A673 (cell line): ENCODE results near the gene RNU5D-1. TPM values are rescaled to one million over a fixed set of nuclear protein-coding genes. Genes with fewer than 3 reads are reported as not detected.

ENCODE experiments used
- BruUV-seq: library from RNA; stranded (reverse); fragments of 400-500 nt; replicated peaks from 2 replicates; lab custom pipeline; 2021; lab: Mats Ljungman, UMichigan
- CTCF ChIA-PET: fragments of 300-600 bp; sonication (Branson Sonifier 250); formaldehyde crosslinking; loops from one replicate; lab custom pipeline; 2022; ENCODE audit warnings: antibody characterized with exemption; lab: Charles Lee
- POLR2A ChIA-PET: fragments of 300-600 bp; sonication (Branson Sonifier 250); formaldehyde crosslinking; loops from one replicate; lab custom pipeline; 2022; ENCODE audit warnings: antibody characterized with exemption; ENCODE audit not compliant: low non-redundant PET; lab: Charles Lee
- DNase-seq: peaks from one replicate; pipeline ENCODE4 v3.0.0-alpha.2; 2015; ENCODE audit warnings: low spot score
- H3K27ac ChIP-seq: fragments of 200-600 bp; sonication (generic); 2 replicates; pipeline ENCODE4 v1.5.1; 2016; ENCODE audit warnings: mixed run types, low read depth, mild to moderate bottlenecking, mixed read lengths, antibody characterized with exemption, low read length; ENCODE audit not compliant: poor library complexity, severe bottlenecking
- H3K27me3 ChIP-seq: fragments of 200-600 bp; sonication (generic); replicated peaks from 2 replicates; pipeline ENCODE4 v1.6.1; 2017; ENCODE audit warnings: mixed run types, low read depth, mild to moderate bottlenecking, mixed read lengths, antibody characterized with exemption, low read length; ENCODE audit not compliant: insufficient read depth, poor library complexity
- H3K36me3 ChIP-seq: fragments of 200-600 bp; sonication (generic); 2 replicates; pipeline ENCODE4 v1.6.1; 2016; ENCODE audit warnings: mixed run types, mild to moderate bottlenecking, mixed read lengths, antibody characterized with exemption, low read length; ENCODE audit not compliant: insufficient read depth, poor library complexity, severe bottlenecking
- H3K4me1 ChIP-seq: fragments of 200-600 bp; sonication (generic); 2 replicates; pipeline ENCODE4 v1.6.1; 2017; ENCODE audit warnings: mixed run types, mild to moderate bottlenecking, mixed read lengths, antibody characterized with exemption, low read length; ENCODE audit not compliant: insufficient read depth, poor library complexity, severe bottlenecking
- H3K4me3 ChIP-seq: fragments of 200-600 bp; sonication (generic); 2 replicates; pipeline ENCODE4 v1.5.1; 2016; ENCODE audit warnings: low read depth, mixed run types, mild to moderate bottlenecking, mixed read lengths, low read length; ENCODE audit not compliant: poor library complexity, severe bottlenecking
- H3K9me3 ChIP-seq: fragments of 200-600 bp; sonication (generic); 2 replicates; pipeline ENCODE4 v1.6.1; 2016; ENCODE audit warnings: mixed run types, low read depth, mild to moderate bottlenecking, mixed read lengths, antibody characterized with exemption, low read length; ENCODE audit not compliant: poor library complexity, severe bottlenecking
- CTCF ChIP-seq: fragments of 300-800, 200-600 bp; sonication (generic); conservative IDR thresholded peaks from 2 replicates; pipeline ENCODE4 v1.5.1; 2017; ENCODE audit warnings: low read depth, mild to moderate bottlenecking, antibody characterized with exemption, low read length, moderate library complexity, mixed read lengths
- EZH2 ChIP-seq: fragments of 200-600 bp; sonication (generic); IDR thresholded peaks from 2 replicates; pipeline ENCODE4 v1.6.1; 2017; ENCODE audit warnings: borderline replicate concordance, low read depth, mild to moderate bottlenecking, mixed read lengths, antibody characterized with exemption, low read length; ENCODE audit not compliant: poor library complexity, severe bottlenecking
- intact Hi-C: fragments of 100-400 bp; cut with micrococcal nuclease; formaldehyde crosslinking; loops from one replicate; pipeline ENCODE4 v1.10.0; 2022; ENCODE audit not compliant: unreplicated experiment
- total RNA-seq: library from RNA; stranded (reverse); gene quantifications from 2 replicates; pipeline ENCODE4 v1.2.3, GENCODE V29; 2021

RNU5D-1 gene
- total RNA-seq, 1 experiment from 2014 or later = not detected

- H3K4me3 ChIP-seq = no peak overlapping the region
- no peaks in the 10 kb centered on the region for H3K9me3 ChIP-seq
- H3K27ac ChIP-seq = no peak overlapping the region
- TF ChIP-seq CTCF (no peak), EZH2 (no peak)
- no peak for DNase-seq
- no peaks in the 10 kb centered on the region for H3K4me1 ChIP-seq
- no peaks in the 10 kb centered on the region for H3K27me3 ChIP-seq
- intact Hi-C loops = no loop called here
- ChIA-PET POLR2A (no interaction called here), CTCF (no interaction called here)
- no TSS peak for BruUV-seq
- H3K36me3 ChIP-seq = no peaks in the 10 kb centered on the region
Measured at GRCh38 chr1:44698138-44698537, 32.8 kb downstream of the RNU5D-1 start.

GRCh38 chr1:44696789-44697345 is 34.1 kb downstream of the RNU5D-1 start:
- POLR2A ChIA-PET = interaction anchor here (0.6 to 0.7 kb wide), 2 partner anchors 141 to 1129 kb away, joined by 4 to 5 read pairs; no protein-coding TSS in a partner anchor
- no peak overlapping the region for H3K27ac ChIP-seq
- no peak for DNase-seq
- H3K27me3 ChIP-seq = no peaks in the 10 kb centered on the region
- TF ChIP-seq EZH2 (no peak), CTCF (no peak)
- intact Hi-C loops = no loop called here
- H3K4me1 ChIP-seq = no peaks in the 10 kb centered on the region
- no TSS peak for BruUV-seq
- no peak overlapping the region for H3K4me3 ChIP-seq
- CTCF ChIA-PET = no interaction called here
- H3K36me3 ChIP-seq = no peaks in the 10 kb centered on the region
- no peaks in the 10 kb centered on the region for H3K9me3 ChIP-seq

DNA sequence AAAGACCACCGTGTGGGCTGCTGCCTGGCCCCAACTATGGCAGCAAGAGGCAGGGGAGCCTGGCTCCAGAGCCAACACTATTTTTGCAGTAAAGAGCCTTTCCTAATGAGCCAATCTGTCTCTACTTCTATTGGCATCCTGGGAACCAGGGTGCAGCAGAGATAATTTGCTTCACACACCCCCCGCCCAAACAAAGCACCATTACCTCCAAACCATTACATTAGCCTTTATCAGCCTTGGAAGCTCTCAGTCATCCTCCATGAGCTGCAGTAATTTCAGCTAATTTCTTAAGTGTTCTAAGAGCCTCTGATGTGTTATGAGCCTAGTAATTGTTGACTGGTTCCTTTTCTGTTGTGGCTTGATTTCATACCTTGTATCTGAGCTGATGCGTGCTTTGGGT is 34.9 kb downstream of the RNU5D-1 start:
- Histone ChIP-seq H3K27ac (no peak overlapping the region), H3K4me3 (no peak overlapping the region), H3K9me3 (no peaks in the 10 kb centered on the region), H3K27me3 (no peaks in the 10 kb centered on the region), H3K4me1 (no peaks in the 10 kb centered on the region), H3K36me3 (no peaks in the 10 kb centered on the region)
- TF ChIP-seq EZH2 (no peak), CTCF (no peak)
- DNase-seq = no peak
- intact Hi-C loops = no loop called here
- ChIA-PET CTCF (no interaction called here), POLR2A (no interaction called here)
- BruUV-seq = no TSS peak
